ENCODE measurements around the gene SERPING1.

Gene SERPING1

GRCh38 chr11:57657194-57658022 lies 59.9 kb downstream of the SERPING1 start, which contains the start of gene CLP1:
Gene CLP1 (plus strand): TSS chr11:57657762. CDS start chr11:57659477, 1,715 bp downstream.
- peak; percentile 98 for DNase-seq (ENCODE audit: low read depth)
- H3K4me3 ChIP-seq (ENCODE audit: control insufficient read depth, low read depth, low read length): peak within 1 kb of the TSS; percentile 99
- TF ChIP-seq, protein P1, sequence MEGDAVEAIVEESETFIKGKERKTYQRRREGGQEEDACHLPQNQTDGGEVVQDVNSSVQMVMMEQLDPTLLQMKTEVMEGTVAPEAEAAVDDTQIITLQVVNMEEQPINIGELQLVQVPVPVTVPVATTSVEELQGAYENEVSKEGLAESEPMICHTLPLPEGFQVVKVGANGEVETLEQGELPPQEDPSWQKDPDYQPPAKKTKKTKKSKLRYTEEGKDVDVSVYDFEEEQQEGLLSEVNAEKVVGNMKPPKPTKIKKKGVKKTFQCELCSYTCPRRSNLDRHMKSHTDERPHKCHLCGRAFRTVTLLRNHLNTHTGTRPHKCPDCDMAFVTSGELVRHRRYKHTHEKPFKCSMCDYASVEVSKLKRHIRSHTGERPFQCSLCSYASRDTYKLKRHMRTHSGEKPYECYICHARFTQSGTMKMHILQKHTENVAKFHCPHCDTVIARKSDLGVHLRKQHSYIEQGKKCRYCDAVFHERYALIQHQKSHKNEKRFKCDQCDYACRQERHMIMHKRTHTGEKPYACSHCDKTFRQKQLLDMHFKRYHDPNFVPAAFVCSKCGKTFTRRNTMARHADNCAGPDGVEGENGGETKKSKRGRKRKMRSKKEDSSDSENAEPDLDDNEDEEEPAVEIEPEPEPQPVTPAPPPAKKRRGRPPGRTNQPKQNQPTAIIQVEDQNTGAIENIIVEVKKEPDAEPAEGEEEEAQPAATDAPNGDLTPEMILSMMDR (conservative IDR thresholded peaks at IDR 0.05; ENCODE audit: control insufficient read depth, insufficient read depth, low read depth, low read length): no peak

- TF ChIP-seq, protein P1 (conservative IDR thresholded peaks at IDR 0.05; ENCODE audit: control insufficient read depth, insufficient read depth, low read depth, low read length): no peak
- DNase-seq (ENCODE audit: low read depth): no peak
- peak overlapping the region; percentile 99 for H3K4me3 ChIP-seq (ENCODE audit: control insufficient read depth, low read depth, low read length)
Observed at GRCh38 chr11:57658023-57658361, 60.5 kb downstream of the SERPING1 start.

DNA sequence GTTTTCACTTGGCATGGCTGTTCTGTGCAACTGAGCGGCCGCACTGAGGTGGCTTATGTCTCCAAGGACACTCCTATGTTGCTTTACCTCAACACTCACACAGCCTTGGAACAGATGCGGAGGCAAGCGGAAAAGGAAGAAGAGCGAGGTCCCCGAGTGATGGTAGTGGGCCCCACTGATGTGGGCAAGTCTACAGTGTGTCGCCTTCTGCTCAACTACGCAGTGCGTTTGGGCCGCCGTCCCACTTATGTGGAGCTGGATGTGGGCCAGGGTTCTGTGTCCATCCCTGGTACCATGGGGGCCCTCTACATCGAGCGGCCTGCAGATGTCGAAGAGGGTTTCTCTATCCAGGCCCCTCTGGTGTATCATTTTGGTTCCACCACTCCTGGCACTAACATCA lies 62.2 kb downstream of the SERPING1 start:
- DNase-seq (ENCODE audit: low read depth): no peak
- TF ChIP-seq, protein P1 (conservative IDR thresholded peaks at IDR 0.05; ENCODE audit: control insufficient read depth, insufficient read depth, low read depth, low read length): no peak
- no peak overlapping the region for H3K4me3 ChIP-seq (ENCODE audit: control insufficient read depth, low read depth, low read length)

DNA sequence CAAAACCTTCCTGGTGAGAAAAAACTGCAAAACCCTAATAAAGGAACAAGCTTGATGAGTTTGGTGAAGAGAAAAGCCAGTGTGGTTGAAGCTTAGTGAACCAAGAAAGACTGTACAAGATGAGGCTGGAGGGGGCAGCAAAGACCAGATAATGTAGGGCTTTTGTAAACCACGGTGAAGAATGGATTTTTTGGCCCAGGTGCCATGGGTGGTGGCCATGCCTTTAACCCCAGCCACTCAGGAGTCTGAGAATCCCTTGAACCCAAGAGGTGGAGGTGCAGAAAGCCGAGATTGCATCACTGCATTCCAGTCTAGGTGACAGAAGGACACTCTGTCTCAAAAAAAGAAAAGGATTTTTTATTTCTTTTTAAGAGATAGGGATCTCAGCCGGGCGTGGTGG lies 65.4 kb downstream of the SERPING1 start:
- TF ChIP-seq, protein P1 (conservative IDR thresholded peaks at IDR 0.05; ENCODE audit: control insufficient read depth, insufficient read depth, low read depth, low read length): no peak
- DNase-seq (ENCODE audit: low read depth): no peak
- no peak overlapping the region for H3K4me3 ChIP-seq (ENCODE audit: control insufficient read depth, low read depth, low read length)

DNA sequence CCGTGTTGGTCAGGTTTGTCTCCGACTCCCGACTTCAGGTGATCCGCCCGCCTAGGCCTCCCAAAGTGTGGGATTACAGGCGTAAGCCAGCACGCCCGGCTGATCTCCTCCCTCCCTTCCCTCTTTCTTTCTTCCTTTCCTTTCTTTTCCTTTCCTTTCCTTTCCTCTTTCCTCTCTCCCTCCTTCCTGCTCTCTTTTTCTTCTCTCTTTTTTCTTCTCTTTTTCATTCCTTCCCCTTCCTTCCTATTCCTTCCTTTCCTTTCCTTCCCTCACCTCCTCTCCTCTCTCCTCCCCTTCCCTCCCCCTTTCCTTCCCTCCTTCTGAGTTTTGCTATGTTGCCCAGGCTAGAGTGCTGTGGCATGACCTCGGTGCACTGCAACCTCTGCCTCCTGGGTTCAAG lies 66.5 kb downstream of the SERPING1 start:
- no peak for DNase-seq (ENCODE audit: low read depth)
- no peak overlapping the region for H3K4me3 ChIP-seq (ENCODE audit: control insufficient read depth, low read depth, low read length)
- TF ChIP-seq, protein P1 (conservative IDR thresholded peaks at IDR 0.05; ENCODE audit: control insufficient read depth, insufficient read depth, low read depth, low read length): no peak
